Activated T-cell treated with anti-CD3 and anti-CD28 coated beads, Interleukin-2, amount 50 U/mL, for 72 hours (primary cell): ENCODE measurements around the gene SFRP4. TPM values are rescaled to one million over a fixed set of nuclear protein-coding genes. Genes with fewer than 3 reads are reported as not detected.
"Not testable (repeated sequence)": the region's sequence is repeated elsewhere in the genome, so short reads cannot be mapped to it uniquely, and the experiment has no call there.

Source experiments
- ATAC-seq, 2 donors: fragments of 150-1000 bp; cut with Tn5 transposase; replicated peaks in 1 of 2; 2 replicates each; pipeline ENCODE4 v1.10.0; 2021; ENCODE audit warnings: moderate library complexity in 2 of 2, mild to moderate bottlenecking in 1 of 2
- DNase-seq, 2 donors: peaks; one replicate each; pipeline ENCODE4 v3.0.0; 2021 to 2022; ENCODE audit warnings: mixed read lengths in 1 of 2
- H3K27ac Mint-ChIP-seq: one replicate; pipeline ENCODE4 v1.8.0; 2022; ENCODE audit warnings: mild to moderate bottlenecking, moderate library complexity, mixed read lengths
- H3K27me3 Mint-ChIP-seq: one replicate; pipeline ENCODE4 v1.8.0; 2022; ENCODE audit warnings: low read depth, mixed read lengths
- H3K36me3 Mint-ChIP-seq, 2 donors: one replicate each; pipeline ENCODE4 v1.8.0; 2022; ENCODE audit warnings: mixed read lengths in 2 of 2, mild to moderate bottlenecking in 1 of 2; ENCODE audit not compliant: insufficient read depth in 2 of 2
- H3K4me1 Mint-ChIP-seq: one replicate; pipeline ENCODE4 v1.8.0; 2022; ENCODE audit warnings: low read depth, mixed read lengths
- H3K4me3 Mint-ChIP-seq, 2 donors: one replicate each; pipeline ENCODE4 v1.8.0; 2022; ENCODE audit warnings: mild to moderate bottlenecking in 2 of 2, mixed read lengths in 2 of 2, moderate library complexity in 2 of 2
- H3K9me3 Mint-ChIP-seq, 2 donors: one replicate each; pipeline ENCODE4 v1.8.0; 2022; ENCODE audit warnings: mixed read lengths in 2 of 2
- total RNA-seq, 2 donors: library from RNA; stranded (reverse); gene quantifications; one replicate each; pipeline ENCODE4 v1.2.3, GENCODE V29; 2022

The SFRP4 gene
- not detected for total RNA-seq

DNA sequence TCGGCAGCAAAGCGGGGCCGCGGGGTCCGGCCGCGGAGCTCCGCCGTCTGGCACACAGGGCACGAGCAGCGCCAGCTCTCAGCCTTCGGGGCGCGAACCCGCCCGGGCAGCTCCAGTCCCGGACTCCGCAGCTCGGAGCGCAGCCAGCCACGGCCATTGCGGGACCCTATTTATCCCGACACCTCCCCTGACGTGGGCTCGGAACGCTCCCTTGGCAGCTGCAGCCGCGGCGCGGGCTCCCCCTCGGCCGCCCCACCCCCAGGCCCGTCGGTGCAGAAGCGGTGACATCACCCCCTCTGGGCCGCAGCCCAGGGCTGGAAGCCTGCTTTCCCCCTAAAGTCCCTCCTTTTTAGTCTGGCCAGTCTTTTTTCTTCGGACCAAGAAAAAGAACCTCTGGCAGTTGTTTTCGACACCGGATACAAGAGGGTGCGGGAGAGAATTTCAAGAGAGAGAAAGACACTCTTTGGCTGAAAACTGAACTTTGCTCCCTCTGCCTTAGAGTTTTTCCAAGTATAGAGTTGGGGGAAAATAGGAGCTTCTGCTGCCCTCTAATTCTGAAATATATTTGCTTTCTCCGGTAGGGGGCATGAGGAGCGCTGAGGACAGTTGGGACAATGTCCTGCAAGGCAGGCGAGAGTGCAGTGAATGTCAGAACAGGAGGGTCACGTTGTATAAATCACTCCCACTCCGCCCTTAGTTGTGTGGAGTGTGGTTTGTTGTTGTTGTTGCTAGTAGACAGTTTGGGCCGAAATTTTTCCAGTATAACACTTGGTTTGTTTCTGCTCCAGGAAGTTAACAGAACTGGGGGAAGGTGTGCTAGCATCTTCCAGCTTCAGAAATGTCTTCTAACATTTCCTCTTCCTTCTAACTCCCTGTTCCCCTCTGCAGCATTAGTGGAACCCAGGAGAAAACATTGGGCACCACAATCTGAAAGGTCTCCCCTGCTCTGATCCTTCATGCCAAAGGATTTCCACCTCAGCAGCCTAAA is at the start of gene SFRP4:
TSS of gene SFRP4 (minus strand) at position 145 of the 988 bp plus-strand sequence. CDS start 280 bp downstream, outside the sequence.
- Mint-ChIP-seq H3K27me3 (peaks cover 86% of the 10 kb centered on the region), H3K36me3 (no peaks in the 10 kb centered on the region), H3K4me1 (peaks cover 17% of the 10 kb centered on the region), H3K4me3 (peak within 1 kb of the TSS; percentile 72 to 74), H3K9me3 (no peaks in the 10 kb centered on the region), H3K27ac (no peak within 1 kb of the TSS)
- ATAC-seq, result peak in 1 of 2 donors; percentile 14
- peak; percentile 13 to 21 for DNase-seq

DNA sequence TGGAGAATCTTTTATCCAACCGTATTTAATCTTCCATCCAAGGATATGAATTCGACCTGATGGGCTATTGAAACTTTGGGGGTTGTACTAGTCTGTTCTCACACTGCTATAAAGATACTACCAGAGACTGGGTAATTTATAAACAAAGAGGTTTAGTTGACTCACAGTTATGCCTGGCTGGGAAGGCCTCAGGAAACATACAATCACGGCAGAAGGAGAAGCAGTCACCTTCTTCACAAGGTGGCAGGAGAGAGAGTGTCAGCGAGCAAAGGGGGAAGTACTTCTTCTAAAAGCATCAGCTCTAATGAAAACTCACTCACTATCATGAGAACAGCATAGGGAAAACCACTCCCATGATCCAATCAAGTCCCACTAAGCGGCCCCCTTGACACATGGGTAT is 47.6 kb upstream of the SFRP4 start:
- Mint-ChIP-seq H3K4me3 (no peak overlapping the region), H3K36me3 (no peaks in the 10 kb centered on the region), H3K27ac (no peak overlapping the region), H3K27me3 (peaks cover 8% of the 10 kb centered on the region), H3K9me3 (no peaks in the 10 kb centered on the region), H3K4me1 (no peaks in the 10 kb centered on the region)
- DNase-seq, result no peak
- ATAC-seq, result no peak

DNA sequence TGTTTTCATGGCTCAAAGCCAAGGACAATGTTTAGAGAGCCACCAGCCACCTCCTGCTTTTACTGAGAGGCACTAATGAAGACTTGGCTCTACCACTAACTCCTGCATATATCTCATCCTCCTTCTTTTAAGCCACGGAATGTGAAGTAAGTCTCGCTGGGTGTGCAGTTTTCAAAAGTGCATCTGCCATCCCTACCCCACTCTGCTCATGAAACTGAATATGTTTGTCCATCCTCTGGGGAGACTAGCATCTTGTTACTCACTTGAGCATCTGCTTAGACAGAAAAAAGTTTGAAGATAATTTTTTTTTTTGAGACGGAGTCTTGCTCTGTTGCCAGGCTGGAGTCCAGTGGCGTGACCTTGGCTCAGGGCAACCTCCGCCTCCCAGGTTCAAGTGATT is 44.6 kb upstream of the SFRP4 start:
- Mint-ChIP-seq H3K36me3 (no peaks in the 10 kb centered on the region), H3K4me3 (no peak overlapping the region), H3K9me3 (no peaks in the 10 kb centered on the region), H3K27me3 (peaks cover 8% of the 10 kb centered on the region), H3K27ac (no peak overlapping the region), H3K4me1 (no peaks in the 10 kb centered on the region)
- no peak for DNase-seq
- no peak for ATAC-seq

DNA sequence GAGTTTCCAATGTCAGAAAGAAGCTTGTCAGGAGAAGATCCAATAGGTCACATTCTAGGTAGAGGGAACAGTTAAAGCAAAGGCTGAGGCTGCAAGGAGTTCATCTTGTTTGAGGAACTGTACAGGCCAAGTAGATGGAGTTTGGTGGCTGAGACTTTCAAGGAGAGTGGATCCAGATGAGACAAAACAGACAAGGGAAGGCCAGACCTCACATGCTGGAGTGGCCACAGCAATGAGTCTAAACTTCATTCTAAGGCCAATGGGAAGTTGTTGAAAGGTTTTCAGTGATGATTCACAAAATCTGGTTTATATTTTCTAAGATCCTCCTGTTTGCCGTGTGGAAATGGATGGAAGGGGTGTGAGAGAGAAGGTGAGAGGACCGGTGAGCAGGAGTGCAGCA is 43.9 kb upstream of the SFRP4 start:
- peaks cover 15% of the 10 kb centered on the region for H3K27me3 Mint-ChIP-seq

DNA sequence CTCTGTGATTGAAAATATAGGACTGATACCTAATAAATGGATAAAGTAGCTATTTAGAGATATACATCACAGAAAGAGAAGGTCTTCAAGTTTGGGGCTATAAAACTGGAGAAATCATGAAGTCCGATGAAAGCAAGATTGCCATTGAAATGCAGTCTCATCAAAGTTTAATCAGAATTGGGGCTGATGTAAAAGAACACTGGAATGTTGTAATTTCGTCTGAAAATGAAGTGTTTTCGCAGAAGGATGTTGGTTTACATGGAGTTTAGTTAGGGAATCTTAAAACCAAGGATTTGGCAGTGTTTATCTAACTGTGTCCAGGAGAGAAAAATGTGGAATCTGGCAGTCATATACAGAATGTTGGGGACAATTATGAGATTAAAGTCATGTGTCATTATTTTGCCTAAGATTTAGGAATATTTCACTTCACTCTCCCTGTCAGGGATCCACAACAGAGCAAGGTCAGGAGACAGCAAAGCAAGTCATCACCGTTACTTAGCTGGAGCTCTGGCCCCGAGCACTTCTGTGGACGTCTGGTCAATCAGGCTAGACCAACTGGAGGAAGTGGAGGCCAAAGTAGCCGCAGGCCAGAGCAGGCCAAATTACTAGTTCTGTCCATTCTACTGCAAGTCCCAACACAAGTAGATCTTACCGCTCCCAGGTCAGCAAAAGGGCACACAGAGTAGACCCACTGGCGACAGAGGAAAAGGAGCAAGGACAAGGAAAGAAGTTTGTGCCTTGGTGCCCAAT is 40.8 kb upstream of the SFRP4 start:
- no peak for ATAC-seq

More for the DNA sequence above, 43.9 kb upstream of the SFRP4 start:
- Mint-ChIP-seq H3K9me3 (peaks cover 0 to 2% of the 10 kb centered on the region in 2 donors), H3K27ac (no peak overlapping the region), H3K36me3 (no peaks in the 10 kb centered on the region), H3K4me3 (no peak overlapping the region), H3K4me1 (no peaks in the 10 kb centered on the region)
- no peak for DNase-seq
- ATAC-seq, result no peak

DNA sequence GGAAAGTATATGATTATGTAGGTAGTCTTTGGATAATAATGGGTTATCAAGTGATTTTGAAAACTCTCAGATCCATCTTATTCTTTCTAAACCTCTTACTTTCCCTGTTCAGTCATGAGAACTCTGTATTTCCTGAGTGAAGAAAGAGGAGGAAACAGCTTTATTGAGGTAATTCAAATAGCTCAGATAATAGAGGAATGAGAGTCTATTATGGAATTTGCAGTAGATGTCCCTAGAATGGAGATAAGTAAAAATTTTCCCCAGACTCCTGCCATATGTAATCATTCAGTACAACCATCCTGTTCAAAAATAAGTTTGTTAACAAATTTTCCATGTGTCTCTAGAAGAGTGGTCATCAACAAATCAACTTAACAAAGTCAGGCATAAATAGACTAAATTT is 40.2 kb upstream of the SFRP4 start:
- Mint-ChIP-seq H3K4me1 (no peaks in the 10 kb centered on the region), H3K4me3 (no peak overlapping the region), H3K9me3 (peaks cover 0 to 2% of the 10 kb centered on the region in 2 donors), H3K36me3 (no peaks in the 10 kb centered on the region), H3K27ac (no peak overlapping the region), H3K27me3 (peaks cover 16% of the 10 kb centered on the region)
- DNase-seq (no peak), ATAC-seq (no peak)

More for the DNA sequence above, 40.8 kb upstream of the SFRP4 start:
- DNase-seq, result no peak
- peaks cover 16% of the 10 kb centered on the region for H3K27me3 Mint-ChIP-seq
- peaks cover 0 to 2% of the 10 kb centered on the region in 2 donors for H3K9me3 Mint-ChIP-seq
- H3K4me1 Mint-ChIP-seq, result no peaks in the 10 kb centered on the region
- no peaks in the 10 kb centered on the region for H3K36me3 Mint-ChIP-seq
- no peak overlapping the region for H3K27ac Mint-ChIP-seq
- H3K4me3 Mint-ChIP-seq, result no peak overlapping the region

DNA sequence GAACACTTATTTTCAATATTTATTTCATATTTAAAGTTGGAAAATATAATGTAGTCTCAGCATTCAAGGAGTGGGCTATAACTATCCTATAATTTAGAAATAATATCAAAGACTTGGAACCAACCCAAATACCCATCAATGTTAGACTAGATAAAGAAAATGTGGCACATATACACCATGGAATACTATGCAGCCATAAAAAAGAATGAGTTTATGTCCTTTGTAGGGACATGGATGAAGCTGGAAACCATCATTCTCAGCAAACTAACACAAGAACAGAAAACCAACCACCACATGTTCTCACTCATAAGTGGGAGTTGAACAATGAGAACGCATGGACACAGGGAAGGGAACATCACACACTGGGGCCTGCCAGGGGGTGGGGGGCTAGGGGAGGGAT is 37.6 kb upstream of the SFRP4 start:
- not testable (repeated sequence) for H3K9me3 Mint-ChIP-seq, H3K27me3 Mint-ChIP-seq, H3K4me1 Mint-ChIP-seq, DNase-seq, H3K4me3 Mint-ChIP-seq, H3K27ac Mint-ChIP-seq, ATAC-seq, H3K36me3 Mint-ChIP-seq

DNA sequence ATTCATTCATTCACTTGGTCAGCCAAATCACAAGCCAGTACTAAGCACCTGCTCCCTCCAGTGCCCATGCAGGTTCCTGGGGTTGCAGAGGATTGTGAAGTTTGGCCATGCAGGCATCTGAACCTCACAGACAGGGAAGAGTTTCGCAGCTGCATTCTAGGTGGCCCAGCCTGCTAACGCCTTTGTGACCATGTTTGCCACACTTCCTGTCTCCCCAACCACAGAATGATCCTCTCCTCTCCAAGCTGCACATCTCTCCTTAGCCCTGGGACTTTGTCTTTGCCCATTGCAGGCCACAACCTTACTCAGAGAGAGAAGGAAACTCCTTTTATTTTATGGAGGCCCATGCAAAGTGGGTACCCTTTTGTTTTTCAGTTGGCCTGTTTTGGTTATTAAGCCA is 35.6 kb upstream of the SFRP4 start:
- H3K27me3 Mint-ChIP-seq, result peaks cover 7% of the 10 kb centered on the region
- H3K27ac Mint-ChIP-seq, result no peak overlapping the region
- DNase-seq (no peak), ATAC-seq (no peak)
- H3K4me1 Mint-ChIP-seq, result no peaks in the 10 kb centered on the region
- peaks cover 0 to 2% of the 10 kb centered on the region in 2 donors for H3K9me3 Mint-ChIP-seq
- H3K4me3 Mint-ChIP-seq, result no peak overlapping the region
- H3K36me3 Mint-ChIP-seq, result no peaks in the 10 kb centered on the region

DNA sequence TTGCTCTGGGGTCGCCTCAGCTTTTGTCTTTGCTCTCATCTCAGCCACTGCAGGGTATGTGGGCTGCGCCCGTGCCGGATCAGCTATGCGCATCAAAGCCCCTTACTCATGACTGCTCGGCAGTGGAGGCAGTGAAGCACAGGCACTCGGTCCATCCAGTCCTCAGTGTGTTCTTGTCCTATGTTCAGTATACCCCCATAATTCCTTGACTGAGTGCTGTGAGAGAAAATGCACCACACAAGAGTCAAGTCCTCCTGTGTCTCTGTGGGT is 31.3 kb upstream of the SFRP4 start:
- H3K27ac Mint-ChIP-seq, result no peak overlapping the region
- no peaks in the 10 kb centered on the region for H3K36me3 Mint-ChIP-seq
- no peaks in the 10 kb centered on the region for H3K27me3 Mint-ChIP-seq
- ATAC-seq, result no peak
- H3K4me3 Mint-ChIP-seq, result no peak overlapping the region
- DNase-seq, result no peak
- H3K4me1 Mint-ChIP-seq, result no peaks in the 10 kb centered on the region
- H3K9me3 Mint-ChIP-seq, result peaks cover 0 to 3% of the 10 kb centered on the region in 2 donors

DNA sequence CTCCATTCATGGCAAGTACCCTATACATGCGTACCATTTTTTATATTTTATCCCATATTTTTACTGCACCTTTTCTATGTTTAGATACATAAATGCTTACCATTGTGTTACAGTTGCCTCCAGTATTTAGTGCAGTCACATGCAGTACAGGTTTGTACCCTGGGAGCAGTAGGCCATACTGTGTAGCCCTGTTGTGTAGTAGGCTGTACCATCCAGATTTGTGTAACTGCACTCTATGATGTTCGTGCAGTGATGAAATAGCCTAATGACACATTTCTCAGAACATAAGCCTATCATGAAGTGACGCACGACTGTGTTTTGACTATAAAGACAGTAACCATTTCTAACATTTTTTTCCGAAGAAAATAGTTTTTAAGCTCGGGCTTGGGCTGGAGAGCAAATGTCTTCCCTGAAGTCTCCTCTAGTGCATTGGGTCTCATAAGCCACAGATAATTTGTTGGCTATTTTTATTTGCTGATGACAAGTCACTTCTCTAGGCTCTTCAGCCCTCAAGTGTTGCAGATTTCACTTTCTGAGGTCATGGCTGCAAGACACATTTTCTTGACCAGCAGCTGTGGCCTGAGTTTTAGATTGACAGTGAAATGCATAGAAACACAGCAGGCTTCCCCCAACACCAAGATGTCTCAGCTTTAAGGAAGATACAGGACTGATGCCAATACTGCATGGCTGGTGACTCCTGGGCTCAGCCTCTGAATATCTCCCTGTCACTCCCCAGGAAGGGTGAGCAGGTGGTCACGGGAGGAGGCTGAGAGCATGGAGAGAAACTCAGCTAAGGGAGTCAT is 30.7 kb upstream of the SFRP4 start:
- no peak for ATAC-seq
- DNase-seq, result no peak
- no peaks in the 10 kb centered on the region for H3K36me3 Mint-ChIP-seq
- no peaks in the 10 kb centered on the region for H3K27me3 Mint-ChIP-seq
- no peak overlapping the region for H3K27ac Mint-ChIP-seq
- H3K4me1 Mint-ChIP-seq, result no peaks in the 10 kb centered on the region
- H3K4me3 Mint-ChIP-seq, result no peak overlapping the region
- H3K9me3 Mint-ChIP-seq, result peaks cover 0 to 3% of the 10 kb centered on the region in 2 donors

DNA sequence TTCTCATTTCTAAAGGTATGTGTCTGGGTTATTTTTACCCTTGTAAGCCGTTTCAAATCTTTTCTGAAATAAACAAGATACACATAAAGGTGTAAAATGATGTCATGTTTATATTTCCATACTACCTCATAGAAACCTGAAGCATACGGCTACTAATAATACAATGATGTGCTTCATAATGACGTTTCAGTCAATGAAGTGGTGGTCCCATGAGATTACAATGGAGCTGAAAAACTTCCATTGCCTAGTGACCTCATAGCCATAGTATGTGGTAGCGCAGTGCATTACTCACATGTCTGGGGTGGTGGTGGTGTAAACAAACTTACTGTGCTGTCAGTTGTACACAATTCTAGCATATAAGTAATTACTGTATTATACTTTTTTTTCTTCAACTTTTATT is 28.7 kb upstream of the SFRP4 start:
- H3K27ac Mint-ChIP-seq, result no peak overlapping the region
- H3K4me1 Mint-ChIP-seq, result no peaks in the 10 kb centered on the region
- ATAC-seq, result no peak
- DNase-seq, result no peak
- peaks cover 0 to 3% of the 10 kb centered on the region in 2 donors for H3K9me3 Mint-ChIP-seq
- H3K4me3 Mint-ChIP-seq, result no peak overlapping the region
- no peaks in the 10 kb centered on the region for H3K36me3 Mint-ChIP-seq
- no peaks in the 10 kb centered on the region for H3K27me3 Mint-ChIP-seq

DNA sequence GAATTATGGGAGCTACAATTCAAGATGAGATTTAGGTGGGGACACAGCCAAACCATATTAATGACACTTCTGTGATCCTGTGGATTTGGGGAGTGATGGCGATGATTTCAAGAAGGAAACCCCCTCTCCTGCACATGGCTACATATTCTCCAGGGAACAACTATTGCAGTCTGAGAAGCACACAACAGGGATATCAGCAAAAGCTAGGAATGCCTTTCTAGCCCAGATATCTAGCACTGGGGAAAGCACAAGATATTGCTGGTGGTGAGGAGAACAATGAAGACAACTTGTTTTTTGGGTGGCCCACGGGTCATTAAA is 28.1 kb upstream of the SFRP4 start:
- H3K36me3 Mint-ChIP-seq, result no peaks in the 10 kb centered on the region
- H3K9me3 Mint-ChIP-seq, result peaks cover 0 to 3% of the 10 kb centered on the region in 2 donors
- H3K4me3 Mint-ChIP-seq, result no peak overlapping the region
- H3K27me3 Mint-ChIP-seq, result no peaks in the 10 kb centered on the region
- H3K4me1 Mint-ChIP-seq, result no peaks in the 10 kb centered on the region
- ATAC-seq (no peak), DNase-seq (no peak)
- H3K27ac Mint-ChIP-seq, result no peak overlapping the region
